Heart right ventricle (tissue), 16 donors: ENCODE results near the gene PSAP. TPM values are rescaled to one million over a fixed set of nuclear protein-coding genes. Genes with fewer than 3 reads are reported as not detected.

Source experiments
- ATAC-seq, 8 donors: fragments of 200-7000 bp; cut with Tn5 transposase; one replicate each; pipeline ENCODE4 v1.9.1; 2020; ENCODE audit warnings: mild to moderate bottlenecking in 8 of 8, moderate library complexity in 8 of 8, moderate number of reproducible peaks in 1 of 8
- DNase-seq, 2 donors: peaks; one replicate each; pipeline ENCODE4 v3.0.0-alpha.2; 2020
- H3K27ac ChIP-seq, 10 donors: fragments of 200-600 bp; sonication (generic) in 2 of 10; one replicate each; pipeline versions ENCODE4 v1.5.0 to v1.8.0; 2020 to 2022; ENCODE audit warnings: mild to moderate bottlenecking in 3 of 10
- H3K27me3 ChIP-seq, 7 donors: fragments of 200-600 bp; one replicate each; pipeline ENCODE4 v1.8.0; 2021 to 2022; ENCODE audit warnings: mild to moderate bottlenecking in 2 of 7
- H3K36me3 ChIP-seq, 9 donors: fragments of 200-600 bp; sonication (generic) in 1 of 9; one replicate each; pipeline versions ENCODE4 v1.5.0 to v1.8.0; 2020 to 2022; ENCODE audit warnings: mild to moderate bottlenecking in 2 of 9
- H3K4me1 ChIP-seq, 9 donors: fragments of 200-600 bp; sonication (generic) in 1 of 9; one replicate each; pipeline versions ENCODE4 v1.5.0 to v1.8.0; 2020 to 2022; ENCODE audit warnings: mild to moderate bottlenecking in 4 of 9
- H3K4me3 ChIP-seq, 10 donors: fragments of 200-600 bp; sonication (generic) in 2 of 10; one replicate each; pipeline versions ENCODE4 v1.5.0 to v1.8.0; 2020 to 2022; ENCODE audit warnings: mild to moderate bottlenecking in 7 of 10, moderate library complexity in 2 of 10
- H3K9me3 ChIP-seq, 11 donors: fragments of 200-600 bp in 10 of 11; sonication (generic) in 2 of 11; one replicate each; pipeline versions ENCODE4 v1.5.0 to v1.8.0; 2013 to 2022; ENCODE audit warnings: mild to moderate bottlenecking in 2 of 11, control low read depth in 1 of 11, moderate library complexity in 1 of 11
- CTCF ChIP-seq, 9 donors: fragments of 200-600 bp; sonication (generic) in 2 of 9; IDR thresholded peaks; one replicate each; pipeline versions ENCODE4 v1.5.0 to v1.8.0; 2021 to 2022; ENCODE audit warnings: antibody characterized with exemption in 9 of 9, mild to moderate bottlenecking in 5 of 9, moderate library complexity in 1 of 9
- WGBS, 2 donors: extraction: QIAGEN DNeasy Blood & Tissue Kit; methylation state at CpG; one replicate each; pipeline ENCODE4 v1.1.7; 2013; ENCODE audit warnings: inconsistent platforms in 1 of 2; 5-methylcytosine and 5-hydroxymethylcytosine counted together
- intact Hi-C, 10 donors: fragments of 100-400 bp; cut with DNase I; formaldehyde crosslinking; loops; one replicate each; pipeline versions ENCODE4 v1.11.1 to v1.14.2; 2022
- polyA plus RNA-seq, 2 donors: library from polyadenylated mRNA; stranded (reverse); fragments of 200-250 nt; gene quantifications; one replicate each; pipeline ENCODE4 v1.2.3, GENCODE V29; 2013
- total RNA-seq, 10 donors: library from RNA; stranded (reverse); fragmentation: NEBNext Ultra II Directional in 3 of 10; extraction: Animal tissue kit (Norgen Biotek cat#: 25700) in 3 of 10; gene quantifications; one replicate each; pipeline versions ENCODE4 v1.2.1 to v1.2.4, GENCODE V29; 2021 to 2023
- donor health status: Arrhythmogenic right ventricular cardiomyopathy.
- donor health status: ischemic (EF 13 %, LVEDD 7.1; RV severe dilation, severe dysfunction).
- donor health status: healthy with polysubstance abuse.
- donor health status: DM: no; HTN: yes; CAD: no.
- donor health status: DM: no; HTN: no; CAD: no.
- donor health status: ischemic (EF 25% LVEDD 6.9; RV normal size, moderate dysfunction).
- donor health status: ischemic (EF 25% LVEDD 5.7; RV mildly dilated, moderate dysfunction).
- donor health status: healthy.
- donor health status: DM: yes; HTN: yes; CAD: no.
- donor health status: Ischemic cardiomyopathy.
- donor health status: ischemic (EF 35%, LVEDD 5.7; RV mildly dilated, moderate dysfunction).
- donor health status: nonischemic (EF 11% LVEDD 7.7; RV severe dilation, severe dysfunction).
- donor health status: DM: yes; HTN: yes; CAD: no.
- donor health status: PGD.
- donor health status: ischemic (EF 29% LVEDD 5.4; RV normal size, mild dysfunction).
- donor health status: nonischemic (EF 23%, LVEDD 6.1; RV moderate dilation, normal function).

The PSAP gene
- total and polyA plus RNA-seq, 12 donors: 443 to 2,078 (median 1,616) TPM

GRCh38 chr10:71865561-71866041 lies 14.6 kb upstream of the PSAP start:
- 84 to 90% methylated on average over 7 of the region's 7 CpGs for WGBS, 2 donors
- no peak overlapping the region for H3K27ac ChIP-seq
- no peaks in the 10 kb centered on the region for H3K27me3 ChIP-seq
- DNase-seq (no peak), ATAC-seq (no peak)
- no peak for TF ChIP-seq CTCF (IDR thresholded peaks at IDR 0.05)
- H3K9me3 ChIP-seq: no peaks in the 10 kb centered on the region
- H3K36me3 ChIP-seq: no peaks in the 10 kb centered on the region
- intact Hi-C loops: no loop called here
- H3K4me1 ChIP-seq: peaks cover 3 to 48% (median 12%) of the 10 kb centered on the region in 9 donors
- no peak overlapping the region for H3K4me3 ChIP-seq

- H3K27ac ChIP-seq: peak overlapping the region in 1 of 10 donors; percentile 36
- DNase-seq (no peak), ATAC-seq (no peak)
- H3K4me1 ChIP-seq: peaks cover 3 to 55% (median 18%) of the 10 kb centered on the region in 9 donors
- intact Hi-C loops: no loop called here
- no peaks in the 10 kb centered on the region for H3K27me3 ChIP-seq
- no peak for TF ChIP-seq CTCF (IDR thresholded peaks at IDR 0.05)
- 80 to 85% methylated on average over 5 of the region's 5 CpGs for WGBS, 2 donors
- H3K36me3 ChIP-seq: no peaks in the 10 kb centered on the region
- no peaks in the 10 kb centered on the region for H3K9me3 ChIP-seq
- no peak overlapping the region for H3K4me3 ChIP-seq
Observed at GRCh38 chr10:71864911-71865361, 13.9 kb upstream of the PSAP start.

- intact Hi-C loops: no loop called here
- peaks cover 3 to 63% (median 23%) of the 10 kb centered on the region in 9 donors for H3K4me1 ChIP-seq
- no peak overlapping the region for H3K27ac ChIP-seq
Observed at GRCh38 chr10:71863203-71863602, 12.2 kb upstream of the PSAP start.

GRCh38 chr10:71860243-71861029 lies 9.4 kb upstream of the PSAP start:
- peak overlapping the region in 1 of 10 donors; percentile 3 for H3K4me3 ChIP-seq
- DNase-seq: peak; percentile 89 to 94
- intact Hi-C loops: loop anchor here in 1 of 10 donors (1.0 kb wide), 1 partner anchor 9 kb away; the partner anchor contains the start of gene PSAP
- WGBS, 2 donors: 14 to 15% methylated on average over 11 of the region's 11 CpGs
- H3K9me3 ChIP-seq: no peaks in the 10 kb centered on the region
- peaks cover 3 to 54% (median 23%) of the 10 kb centered on the region in 9 donors for H3K4me1 ChIP-seq
- TF ChIP-seq CTCF (IDR thresholded peaks at IDR 0.05): no peak
- H3K36me3 ChIP-seq: no peaks in the 10 kb centered on the region
- no peaks in the 10 kb centered on the region for H3K27me3 ChIP-seq
- H3K27ac ChIP-seq: peak overlapping the region; percentile 42 to 95 (median 86)
- peak; percentile 97 to 99 (median 98) for ATAC-seq

More at GRCh38 chr10:71863203-71863602, 12.2 kb upstream of the PSAP start:
- WGBS, 2 donors: 96 to 97% methylated on average over 6 of the region's 6 CpGs
- ATAC-seq (no peak), DNase-seq (no peak)
- Histone ChIP-seq H3K27me3 (no peaks in the 10 kb centered on the region), H3K9me3 (no peaks in the 10 kb centered on the region), H3K36me3 (no peaks in the 10 kb centered on the region), H3K4me3 (no peak overlapping the region)
- TF ChIP-seq CTCF (IDR thresholded peaks at IDR 0.05): no peak
